NCI-H748 treated with DMSO at 0.1 percent for 48 hours (cell line): ENCODE results near the gene CSRP1.
"Not testable (repeated sequence)": the region's sequence is repeated elsewhere in the genome, so short reads cannot be mapped to it uniquely, and the experiment has no call there.

Experiments
- DNase-seq: peaks from one replicate; lab custom pipeline; 2025; lab: John Stamatoyannopoulos, UW

Gene CSRP1

GRCh38 chr1:201496296-201496690 lies 10.6 kb downstream of the CSRP1 start:
- no peak for DNase-seq

- no peak for DNase-seq
These were observed 11.2 kb downstream of the CSRP1 start for GRCh38 chr1:201495551-201496295.

DNA sequence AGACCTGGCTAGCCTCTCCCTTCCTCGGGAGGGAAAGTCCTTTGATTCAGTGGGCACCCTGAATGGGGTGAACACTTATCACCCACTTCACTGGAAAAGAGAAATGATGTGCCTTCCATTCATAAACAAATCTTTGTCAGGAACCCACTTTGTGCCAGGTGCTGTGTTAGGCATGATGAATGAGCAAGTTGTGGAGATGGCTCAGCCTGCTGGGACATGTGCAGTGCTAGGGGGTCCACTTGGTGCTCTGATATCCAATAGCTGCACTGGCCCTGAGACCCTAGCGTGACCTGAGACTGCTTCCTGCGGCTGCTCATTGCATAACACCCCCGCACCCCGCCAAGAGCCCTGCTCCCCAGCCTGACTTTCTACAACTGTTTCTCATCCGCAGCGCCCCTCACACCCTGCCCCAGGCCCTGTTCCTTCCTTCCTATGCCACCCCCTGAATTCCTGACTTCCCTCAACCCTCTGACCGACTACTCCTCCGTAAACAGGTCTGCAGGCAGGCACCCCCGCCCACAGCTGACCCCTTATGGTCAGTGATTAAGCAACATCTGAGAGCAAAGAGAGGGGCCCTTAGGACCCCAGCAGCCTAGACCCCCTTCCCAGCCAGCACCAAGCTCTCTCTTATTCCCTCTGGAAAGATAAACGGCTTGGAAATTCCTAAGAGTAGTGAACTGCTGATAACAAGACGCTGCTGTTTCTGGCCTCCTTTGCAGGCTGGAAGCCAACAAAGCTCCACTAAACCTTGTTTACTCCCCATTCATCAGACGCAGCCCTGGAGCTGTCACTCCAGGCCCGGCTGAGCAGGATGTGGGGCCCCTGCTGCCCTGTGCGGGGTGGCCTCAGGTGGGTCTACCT lies 12.9 kb downstream of the CSRP1 start:
- no peak for DNase-seq

DNA sequence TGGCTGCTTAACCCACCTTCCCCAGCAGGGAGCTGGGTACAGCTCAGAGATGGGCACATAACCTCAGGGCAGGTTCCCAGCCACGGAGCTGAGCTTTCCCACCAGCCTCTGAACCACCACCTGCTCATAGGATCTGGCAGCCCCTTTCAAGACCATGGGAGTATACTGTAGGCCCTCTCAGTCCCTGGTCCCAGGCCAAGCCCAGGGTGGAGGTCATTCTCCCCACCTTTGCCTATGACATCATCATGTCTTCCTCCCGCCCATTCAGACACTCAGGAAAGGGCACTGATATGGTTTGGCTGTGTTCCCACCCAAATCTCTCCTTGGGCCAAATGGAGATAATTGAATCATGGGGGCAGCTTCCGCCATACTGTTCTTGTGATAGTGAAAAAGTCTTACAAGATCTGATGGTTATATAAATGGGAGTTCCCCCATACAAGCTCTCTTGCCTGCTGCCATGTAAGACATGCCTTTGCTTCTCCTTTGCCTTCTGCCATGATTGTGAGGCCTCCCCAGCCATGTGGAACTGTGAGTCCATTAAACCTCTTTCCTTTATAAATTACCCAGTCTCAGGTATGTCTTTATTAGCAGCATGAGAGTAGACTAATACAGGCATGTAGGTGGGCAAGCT lies 13.8 kb downstream of the CSRP1 start:
- DNase-seq, result not testable (repeated sequence)

DNA sequence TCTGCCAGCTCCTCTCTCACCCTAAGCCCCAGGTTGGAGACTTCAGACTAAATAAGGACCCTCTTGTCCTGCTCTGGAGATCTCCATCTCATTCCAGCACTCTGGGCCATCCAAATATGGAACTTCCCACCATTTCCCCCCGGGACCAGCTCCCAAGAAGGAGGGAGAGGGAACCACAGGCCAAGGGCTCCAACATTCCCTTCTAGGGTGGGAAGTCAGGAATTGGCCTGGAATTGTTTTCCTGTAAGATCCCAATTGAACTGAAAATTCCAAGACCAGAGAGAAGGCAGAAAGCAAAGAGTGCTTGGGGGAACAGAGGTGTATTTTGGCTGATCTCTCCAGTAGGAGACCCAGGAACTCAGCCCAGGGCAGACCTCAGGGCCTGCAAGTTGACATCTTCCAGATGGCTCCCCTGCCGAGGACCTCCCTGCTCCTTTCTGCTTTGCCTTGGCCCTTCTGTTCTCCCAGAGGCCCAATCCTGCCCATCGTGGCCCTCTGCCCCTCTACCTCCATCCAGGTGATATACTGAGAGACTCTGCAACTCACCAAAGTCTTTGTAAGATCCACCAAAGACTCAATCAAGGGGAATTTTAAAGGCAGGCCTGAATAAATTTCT lies 14.9 kb downstream of the CSRP1 start:
- DNase-seq, result no peak

- DNase-seq, result no peak
These were observed 16.2 kb downstream of the CSRP1 start for GRCh38 chr1:201490708-201491131.

- DNase-seq, result no peak
These were observed 17.2 kb downstream of the CSRP1 start for GRCh38 chr1:201489643-201490261.

GRCh38 chr1:201488830-201489589 lies 17.9 kb downstream of the CSRP1 start:
- no peak for DNase-seq

DNA sequence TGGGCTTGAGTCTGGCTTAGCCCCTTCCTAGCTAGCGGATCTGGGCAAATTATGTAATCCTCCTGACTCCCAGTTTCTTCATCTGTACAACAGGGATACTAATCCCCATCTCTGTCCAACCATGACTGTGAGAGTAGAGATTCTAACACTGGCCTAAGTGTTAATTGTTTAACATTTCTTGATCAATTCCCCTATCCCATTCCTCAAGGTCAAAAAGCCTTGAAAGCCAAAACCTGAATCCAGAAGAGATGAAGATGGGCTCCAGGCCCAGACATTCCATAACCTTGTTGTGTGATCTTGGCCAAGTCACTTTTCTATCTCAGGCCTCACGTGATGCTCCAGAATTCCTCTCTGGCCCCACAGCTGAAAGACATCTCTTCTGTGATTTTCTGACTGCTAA lies 19.2 kb downstream of the CSRP1 start:
- DNase-seq, result no peak

DNA sequence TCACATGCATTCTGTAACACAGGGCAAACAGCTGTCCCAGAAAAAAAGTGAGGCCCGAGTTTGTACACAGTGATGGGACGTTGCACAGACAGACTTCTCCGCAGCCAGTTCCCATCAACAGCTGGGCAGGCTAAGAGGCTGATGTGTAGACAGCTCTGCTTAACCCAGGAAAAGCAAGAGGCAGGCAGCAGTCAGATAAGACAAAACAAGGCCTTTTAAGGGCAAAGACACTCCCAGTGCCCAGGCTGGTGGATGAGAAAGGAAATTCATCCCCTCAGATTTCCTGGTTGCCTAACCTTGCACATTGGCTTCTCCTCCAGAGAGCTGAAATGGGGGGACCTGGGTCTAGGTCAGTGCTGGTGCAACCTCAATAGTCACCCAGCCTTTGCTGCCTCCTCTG lies 20.7 kb downstream of the CSRP1 start:
- no peak for DNase-seq

DNA sequence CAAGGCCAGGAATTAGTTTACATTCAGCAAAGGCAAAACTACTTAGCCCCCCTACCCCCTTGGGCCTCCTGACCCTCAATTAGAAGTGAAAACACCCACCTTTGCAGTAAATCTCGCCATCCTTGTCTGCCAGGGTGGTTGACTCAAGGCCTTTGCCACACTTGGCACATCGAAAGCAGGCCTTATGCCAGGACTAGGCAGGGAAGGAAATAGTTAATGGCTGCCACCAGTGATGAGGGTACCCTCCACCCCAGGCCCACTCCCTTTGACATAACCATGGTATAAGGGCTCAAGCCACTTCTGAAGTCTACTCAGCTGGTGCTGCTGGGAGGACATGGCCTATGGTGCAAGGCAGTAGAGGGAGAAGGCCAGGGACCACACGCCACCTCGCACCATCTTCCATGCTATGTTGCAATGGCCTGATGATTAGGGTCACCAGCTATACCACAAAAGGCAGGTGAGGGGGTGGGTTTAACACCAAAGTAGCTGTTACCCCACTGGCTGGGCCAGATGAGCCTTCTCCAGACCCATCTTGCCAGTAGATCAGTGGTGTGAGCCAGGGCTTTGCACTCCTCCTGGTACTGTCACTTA lies 21.6 kb downstream of the CSRP1 start:
- no peak for DNase-seq

- no peak for DNase-seq
These were observed 23.5 kb downstream of the CSRP1 start for GRCh38 chr1:201483373-201483949.

DNA sequence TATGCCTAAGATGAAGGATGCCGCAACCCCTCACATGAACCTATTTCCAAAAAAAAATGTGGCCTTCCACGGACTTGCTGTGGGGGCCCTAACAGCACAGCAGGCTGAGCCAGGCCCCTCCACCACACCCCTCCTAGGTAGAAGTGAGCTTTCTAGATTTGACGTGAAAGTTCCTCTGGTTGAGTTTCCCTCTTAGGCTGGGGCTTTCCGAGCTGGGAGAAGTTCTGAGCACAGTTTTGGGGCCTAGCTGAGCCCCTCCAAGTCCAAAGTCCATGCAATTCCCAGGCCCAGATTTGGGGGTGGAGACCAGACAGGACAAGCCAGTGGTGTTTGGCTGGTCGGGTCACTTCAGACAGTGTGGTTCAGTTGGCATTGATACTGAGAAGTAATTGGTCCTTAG lies 24.2 kb downstream of the CSRP1 start:
- no peak for DNase-seq

DNA sequence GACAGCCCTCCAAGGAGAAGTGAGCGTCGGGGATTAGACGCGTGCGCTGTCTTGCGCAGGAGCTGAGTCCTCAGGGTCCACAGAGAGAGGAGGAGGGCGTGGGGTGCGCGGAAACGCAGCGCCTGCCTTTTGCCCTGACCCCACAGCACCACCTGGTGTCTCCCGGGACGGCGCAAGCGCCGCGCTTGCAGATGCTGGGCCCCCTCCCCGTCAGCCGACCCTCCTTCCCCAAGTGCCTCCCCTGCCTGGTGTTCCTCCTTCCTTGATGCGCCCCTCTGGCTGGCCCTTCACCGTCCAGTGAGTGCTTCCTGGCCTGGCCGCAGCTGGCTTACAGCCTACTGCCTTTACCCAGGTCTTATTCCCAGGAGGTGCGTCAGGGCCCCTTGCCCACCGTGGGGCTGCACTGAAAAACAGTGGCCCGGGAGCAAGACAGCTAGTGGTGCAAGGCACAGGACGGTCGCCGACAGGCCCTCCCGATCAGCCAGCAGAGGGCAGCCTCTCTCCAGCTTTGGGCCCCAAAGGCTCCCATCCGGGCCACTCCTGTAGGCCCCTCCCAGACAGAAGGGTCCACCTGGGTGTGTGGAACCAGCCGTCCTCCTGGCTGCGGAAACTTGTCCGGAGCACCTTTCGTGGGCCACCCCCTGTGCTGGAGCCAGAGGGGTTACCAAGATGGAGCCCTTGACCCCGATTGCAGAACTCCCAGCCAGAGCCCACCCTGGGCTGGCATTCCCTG lies 25.0 kb downstream of the CSRP1 start:
- peak; percentile 67 for DNase-seq

- no peak for DNase-seq
These were observed 25.9 kb downstream of the CSRP1 start for GRCh38 chr1:201481004-201481380.

DNA sequence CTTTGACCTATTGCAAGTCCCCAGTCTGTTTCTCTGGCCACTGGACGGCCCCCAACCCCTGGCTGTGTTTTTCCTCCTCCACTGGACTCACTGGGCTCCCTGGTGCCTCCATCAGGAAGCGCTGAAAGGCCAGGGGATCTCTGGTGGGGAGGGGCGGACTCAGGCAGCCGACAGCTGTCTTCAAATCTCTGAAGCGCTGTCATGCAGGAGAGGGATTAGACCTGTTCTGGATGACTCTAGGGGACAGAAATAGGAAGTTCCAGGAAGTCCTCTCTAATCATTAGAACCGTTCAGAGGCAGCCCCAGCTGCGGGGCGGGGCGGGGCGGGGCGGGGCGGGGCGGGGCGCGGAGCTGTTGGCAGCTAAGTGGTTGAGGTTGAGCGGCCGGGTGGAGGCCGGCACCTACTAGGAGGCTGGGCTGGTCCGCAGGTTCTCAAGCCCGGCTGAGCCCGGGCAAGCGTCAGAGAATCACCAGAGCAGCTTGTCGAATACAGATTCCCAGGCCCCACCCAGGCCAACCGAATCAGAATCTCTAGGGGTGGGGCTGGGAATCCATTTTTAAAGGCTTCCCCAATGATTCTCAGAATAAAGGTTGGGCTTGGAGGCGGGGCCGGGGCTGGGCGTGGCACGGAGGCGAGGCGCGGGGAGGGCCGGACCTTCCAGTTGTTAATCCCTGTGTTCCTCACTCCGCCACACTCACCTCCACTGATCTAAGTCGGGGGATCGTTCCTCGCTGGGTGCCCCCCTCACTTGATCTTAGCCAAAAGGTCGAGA lies 26.5 kb downstream of the CSRP1 start:
- peak; percentile 61 for DNase-seq

DNA sequence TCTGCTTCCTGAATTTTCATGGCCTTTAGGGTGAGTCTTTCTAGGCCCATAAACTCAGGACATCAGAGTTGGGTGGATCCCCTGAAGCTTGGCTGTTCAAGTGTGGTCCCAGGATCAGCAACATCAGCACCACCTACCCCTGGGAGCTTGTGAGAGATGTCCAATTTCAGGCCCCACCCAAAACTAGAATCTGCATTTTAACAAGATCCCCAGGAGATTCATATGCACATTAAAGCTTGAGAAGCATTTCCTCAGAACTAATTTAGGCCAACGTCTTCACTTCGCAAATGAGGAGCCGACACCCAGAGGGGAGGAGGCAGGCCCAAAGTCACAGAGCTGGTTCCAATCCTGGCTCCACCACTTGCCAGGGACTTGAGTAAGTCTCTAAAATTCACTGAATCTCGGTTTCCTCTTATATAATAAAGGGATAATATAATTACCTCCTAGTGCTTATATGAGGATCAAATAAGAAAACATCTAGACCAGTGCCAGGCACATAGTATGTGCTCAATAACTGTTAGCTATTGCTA lies 27.7 kb downstream of the CSRP1 start:
- no peak for DNase-seq

GRCh38 chr1:201478666-201479065 lies 28.3 kb downstream of the CSRP1 start:
- not testable (repeated sequence) for DNase-seq
